Peyer's patch (tissue), 4 donors: ENCODE data around the gene PCBP3. TPM values are rescaled to one million over a fixed set of nuclear protein-coding genes. Genes with fewer than 3 reads are reported as not detected.
A peak's percentile ranks its signal among the peaks of the same experiment; 100 is the strongest.
"Not testable (repeated sequence)": the region's sequence is repeated elsewhere in the genome, so short reads cannot be mapped to it uniquely, and the experiment has no call there.

Source experiments
- DNase-seq, 3 donors: peaks; one replicate each; pipeline ENCODE4 v3.0.0-alpha.2; 2017 to 2019
- H3K27ac ChIP-seq, 4 donors: fragments of 200-600 bp; sonication (generic); one replicate each; pipeline ENCODE4 v1.5.1; 2016 to 2019
- H3K27me3 ChIP-seq, 2 donors: fragments of 200-600 bp; sonication (generic); one replicate each; pipeline ENCODE4 v1.5.1; 2019
- H3K36me3 ChIP-seq, 3 donors: fragments of 200-600 bp; sonication (generic); one replicate each; pipeline ENCODE4 v1.5.1; 2016 to 2019
- H3K4me1 ChIP-seq, 4 donors: fragments of 200-600 bp; sonication (generic); one replicate each; pipeline ENCODE4 v1.5.1; 2016 to 2019
- H3K4me3 ChIP-seq, 4 donors: fragments of 200-600 bp; sonication (generic); 1 replicate in 3 of 4; 2 replicates in 1 of 4; pipeline ENCODE4 v1.5.1; 2016 to 2019; ENCODE audit warnings: mild to moderate bottlenecking in 1 of 4
- H3K9me3 ChIP-seq, 4 donors: fragments of 200-600 bp; sonication (generic); one replicate each; pipeline ENCODE4 v1.5.1; 2016 to 2019; ENCODE audit warnings: mild to moderate bottlenecking in 1 of 4
- CTCF ChIP-seq, 6 experiments: fragments of 450-650 bp in 4 of 6; fragments of 200-600 bp in 2 of 6; sonication (generic) in 1 of 6; IDR thresholded peaks; one replicate each; pipeline ENCODE4 v1.5.1; 2017 to 2019; ENCODE audit warnings: antibody characterized with exemption in 6 of 6, mild to moderate bottlenecking in 3 of 6, moderate library complexity in 1 of 6
- POLR2A ChIP-seq, 2 donors: fragments of 450-650 bp; IDR thresholded peaks; one replicate each; pipeline ENCODE4 v1.5.1; 2017; ENCODE audit warnings: antibody characterized with exemption in 2 of 2, mild to moderate bottlenecking in 2 of 2, moderate library complexity in 2 of 2
- total RNA-seq, 4 donors: library from RNA; depleted of rRNA; stranded (reverse); fragments of >200 nt; gene quantifications; one replicate each; pipeline ENCODE4 v1.1.0, GENCODE V29; 2016

The PCBP3 gene
- total RNA-seq, 4 donors from 2014 or later: 1.1 to 6.0 (median 4.4) TPM; not detected in 1

- no peaks in the 10 kb centered on the region for H3K27me3 ChIP-seq
- peak overlapping the region in 1 of 4 donors; percentile 35 for H3K4me3 ChIP-seq
- H3K9me3 ChIP-seq: peaks cover 0 to 4% (median 0%) of the 10 kb centered on the region in 4 donors
Observed at GRCh38 chr21:45641480-45642035, 2.0 kb upstream of the PCBP3 start.

GRCh38 chr21:45642122-45642813 is 1.3 kb upstream of the PCBP3 start:
- peak in 1 of 3 donors; percentile 55 for DNase-seq
- Histone ChIP-seq H3K27ac (peak overlapping the region; percentile 72 to 84 (median 78)), H3K4me1 (peaks cover 0 to 13% (median 10%) of the 10 kb centered on the region in 4 donors), H3K27me3 (no peaks in the 10 kb centered on the region), H3K4me3 (peak overlapping the region; percentile 35 to 65 (median 60)), H3K9me3 (peaks cover 0 to 4% (median 0%) of the 10 kb centered on the region in 4 donors), H3K36me3 (no peaks in the 10 kb centered on the region)
- no peak for TF ChIP-seq CTCF (IDR thresholded peaks at IDR 0.05)
- no peak for TF ChIP-seq POLR2A (IDR thresholded peaks at IDR 0.05)

More at GRCh38 chr21:45641480-45642035, 2.0 kb upstream of the PCBP3 start:
- no peaks in the 10 kb centered on the region for H3K36me3 ChIP-seq
- TF ChIP-seq POLR2A (IDR thresholded peaks at IDR 0.05): no peak
- peak in 1 of 3 donors; percentile 51 for DNase-seq
- H3K27ac ChIP-seq: peak overlapping the region; percentile 72 to 84 (median 78)
- H3K4me1 ChIP-seq: peaks cover 0 to 13% (median 10%) of the 10 kb centered on the region in 4 donors

GRCh38 chr21:45644041-45644906 is 749 bp downstream of the PCBP3 start:
- H3K36me3 ChIP-seq: no peaks in the 10 kb centered on the region
- H3K27ac ChIP-seq: peak overlapping the region; percentile 67 to 75 (median 74)
- no peaks in the 10 kb centered on the region for H3K27me3 ChIP-seq
- TF ChIP-seq CTCF (IDR thresholded peaks at IDR 0.05) (no peak), POLR2A (IDR thresholded peaks at IDR 0.05) (no peak)
- peaks cover 0 to 13% (median 10%) of the 10 kb centered on the region in 4 donors for H3K4me1 ChIP-seq
- H3K4me3 ChIP-seq: peak overlapping the region; percentile 36 to 72 (median 62)
- DNase-seq: peak in 1 of 3 donors; percentile 57
- peaks cover 0 to 4% (median 0%) of the 10 kb centered on the region in 4 donors for H3K9me3 ChIP-seq

GRCh38 chr21:45651921-45652320 is 8.4 kb downstream of the PCBP3 start:
- H3K4me3 ChIP-seq: no peak overlapping the region
- H3K36me3 ChIP-seq: no peaks in the 10 kb centered on the region
- no peak overlapping the region for H3K27ac ChIP-seq
- H3K4me1 ChIP-seq: no peaks in the 10 kb centered on the region
- TF ChIP-seq CTCF (IDR thresholded peaks at IDR 0.05) (no peak), POLR2A (IDR thresholded peaks at IDR 0.05) (no peak)
- no peaks in the 10 kb centered on the region for H3K9me3 ChIP-seq
- no peak for DNase-seq
- no peaks in the 10 kb centered on the region for H3K27me3 ChIP-seq

GRCh38 chr21:45655124-45655523 is 11.6 kb downstream of the PCBP3 start:
- H3K27ac ChIP-seq: no peak overlapping the region
- no peak for DNase-seq
- no peak overlapping the region for H3K4me3 ChIP-seq
- no peaks in the 10 kb centered on the region for H3K9me3 ChIP-seq
- no peaks in the 10 kb centered on the region for H3K36me3 ChIP-seq
- TF ChIP-seq CTCF (IDR thresholded peaks at IDR 0.05): no peak
- TF ChIP-seq POLR2A (IDR thresholded peaks at IDR 0.05): no peak
- no peaks in the 10 kb centered on the region for H3K4me1 ChIP-seq
- H3K27me3 ChIP-seq: no peaks in the 10 kb centered on the region

- H3K27me3 ChIP-seq, H3K9me3 ChIP-seq, H3K27ac ChIP-seq, H3K4me3 ChIP-seq, DNase-seq, H3K4me1 ChIP-seq, H3K36me3 ChIP-seq: not testable (repeated sequence)
Observed at GRCh38 chr21:45656114-45656513, 12.6 kb downstream of the PCBP3 start.

- not testable (repeated sequence) for H3K4me3 ChIP-seq, H3K27ac ChIP-seq, DNase-seq, H3K9me3 ChIP-seq, H3K4me1 ChIP-seq, H3K27me3 ChIP-seq, H3K36me3 ChIP-seq
Observed at GRCh38 chr21:45661913-45662622, 18.5 kb downstream of the PCBP3 start.

- not testable (repeated sequence) for H3K4me3 ChIP-seq, DNase-seq, H3K4me1 ChIP-seq, H3K9me3 ChIP-seq, H3K36me3 ChIP-seq, H3K27me3 ChIP-seq, H3K27ac ChIP-seq
Observed at GRCh38 chr21:45662623-45663245, 19.2 kb downstream of the PCBP3 start.
